GM23338 (cell line): ENCODE results near the gene TMEM131L. TPM values are rescaled to one million over a fixed set of nuclear protein-coding genes. Genes with fewer than 3 reads are reported as not detected.

Experiments used
- ATAC-seq: fragments of 200-7000 bp; cut with Tn5 transposase; 3 replicates; pipeline ENCODE4 v1.9.1; 2020
- DNase-seq: peaks from one replicate; pipeline ENCODE4 v3.0.0-alpha.2; 2015; ENCODE audit warnings: low spot score
- H2AFZ ChIP-seq: fragments of 200-600 bp; sonication (generic); 2 replicates; pipeline ENCODE4 v1.8.0; 2016; ENCODE audit warnings: antibody characterized with exemption, mild to moderate bottlenecking, moderate library complexity
- H3F3A ChIP-seq: fragments of 200-600 bp; sonication (generic); replicated peaks from 2 replicates; pipeline ENCODE4 v1.8.0; 2017; ENCODE audit warnings: antibody characterized with exemption, mixed run types, low read depth
- H3K27ac ChIP-seq: fragments of 200-600 bp; sonication (generic); 2 replicates; pipeline ENCODE4 v1.6.1; 2016; ENCODE audit warnings: low read depth
- H3K27me3 ChIP-seq: fragments of 200-600 bp; sonication (generic); 2 replicates; pipeline ENCODE4 v1.8.0; 2016; ENCODE audit warnings: mild to moderate bottlenecking, mixed run types, moderate library complexity; ENCODE audit not compliant: insufficient read depth
- H3K36me3 ChIP-seq: fragments of 200-600 bp; sonication (generic); 2 replicates; pipeline ENCODE4 v1.8.0; 2016; ENCODE audit warnings: mild to moderate bottlenecking; ENCODE audit not compliant: insufficient read depth
- H3K4me1 ChIP-seq: fragments of 200-600 bp; sonication (generic); 2 replicates; pipeline ENCODE4 v1.8.0; 2016; ENCODE audit warnings: mild to moderate bottlenecking, moderate library complexity; ENCODE audit not compliant: insufficient read depth
- H3K4me2 ChIP-seq: fragments of 200-600 bp; sonication (generic); 2 replicates; pipeline ENCODE4 v1.7.1; 2017; ENCODE audit warnings: mixed run types
- H3K4me3 ChIP-seq: fragments of 200-600 bp; sonication (generic); 2 replicates; pipeline ENCODE4 v1.6.1; 2016; ENCODE audit warnings: mixed run types
- H3K79me2 ChIP-seq: fragments of 200-600 bp; sonication (generic); replicated peaks from 2 replicates; pipeline ENCODE4 v1.8.0; 2017; ENCODE audit warnings: mild to moderate bottlenecking; ENCODE audit not compliant: insufficient read depth
- H3K9me2 ChIP-seq: fragments of 200-600 bp; sonication (generic); 2 replicates; pipeline ENCODE4 v1.8.0; 2017; ENCODE audit not compliant: insufficient read depth
- H4K20me1 ChIP-seq: fragments of 200-600 bp; sonication (generic); replicated peaks from 2 replicates; pipeline ENCODE4 v1.8.0; 2017; ENCODE audit warnings: mild to moderate bottlenecking; ENCODE audit not compliant: insufficient read depth
- H3K27ac Mint-ChIP-seq: 2 replicates; pipeline ENCODE4 v1.8.0; 2020; ENCODE audit warnings: inconsistent platforms, mild to moderate bottlenecking, moderate library complexity, mixed read lengths
- H3K27me3 Mint-ChIP-seq: 3 replicates; pipeline ENCODE4 v1.8.0; 2022; ENCODE audit warnings: low read depth, mild to moderate bottlenecking, moderate library complexity, mixed read lengths, inconsistent platforms; ENCODE audit not compliant: insufficient read depth, poor library complexity
- H3K36me3 Mint-ChIP-seq: 3 replicates; pipeline ENCODE4 v1.8.0; 2021; ENCODE audit warnings: low read depth, mild to moderate bottlenecking, inconsistent platforms, moderate library complexity, mixed read lengths
- H3K4me1 Mint-ChIP-seq: 3 replicates; pipeline ENCODE4 v1.8.0; 2020; ENCODE audit warnings: mild to moderate bottlenecking, inconsistent platforms, mixed read lengths
- H3K4me3 Mint-ChIP-seq: 3 replicates; pipeline ENCODE4 v1.8.0; 2021; ENCODE audit warnings: moderate library complexity, mild to moderate bottlenecking, inconsistent platforms, mixed read lengths
- H3K9me3 Mint-ChIP-seq: 3 replicates; pipeline ENCODE4 v1.8.0; 2020; ENCODE audit warnings: moderate library complexity, mild to moderate bottlenecking, inconsistent platforms, mixed read lengths
- CREB1 ChIP-seq: fragments of 250-450 bp; sonication (Bioruptor Pico); IDR thresholded peaks from 2 replicates; pipeline ENCODE4 v1.5.0; 2020; ENCODE audit warnings: low read depth, mild to moderate bottlenecking, moderate library complexity
- CTCF ChIP-seq, 2 experiments: fragments of 200-600 bp in 1 of 2; sonication (generic) in 1 of 2; conservative IDR thresholded peaks; 2 replicates each; pipeline versions ENCODE4 v1.5.1 to v1.6.1; 2016 to 2017; ENCODE audit warnings: antibody characterized with exemption in 2 of 2, low read depth in 2 of 2, mild to moderate bottlenecking in 2 of 2, moderate library complexity in 1 of 2
- EZH2 ChIP-seq: fragments of 200-600 bp; sonication (generic); IDR thresholded peaks from one replicate; pipeline ENCODE4 v1.8.0; 2017; ENCODE audit warnings: antibody characterized with exemption, mild to moderate bottlenecking, low read depth; ENCODE audit not compliant: unreplicated experiment
- EZH2phosphoT487 ChIP-seq: fragments of 200-600 bp; sonication (generic); IDR thresholded peaks from one replicate; pipeline ENCODE4 v1.8.1; 2018; ENCODE audit warnings: antibody characterized with exemption; ENCODE audit not compliant: unreplicated experiment
- JUNB ChIP-seq: IDR thresholded peaks from one replicate; pipeline ENCODE4 v1.6.1; 2016; ENCODE audit warnings: antibody characterized with exemption; ENCODE audit not compliant: unreplicated experiment
- NANOG ChIP-seq: IDR thresholded peaks from 2 replicates; pipeline ENCODE4 v1.6.1; 2016; ENCODE audit warnings: antibody characterized with exemption, borderline replicate concordance
- POLR2AphosphoS5 ChIP-seq: IDR thresholded peaks from 2 replicates; pipeline ENCODE4 v1.6.1; 2016; ENCODE audit warnings: antibody characterized with exemption, low read depth
- STAT1 ChIP-seq: IDR thresholded peaks from one replicate; pipeline ENCODE4 v1.6.1; 2016; ENCODE audit warnings: antibody characterized with exemption; ENCODE audit not compliant: unreplicated experiment
- ZNF114 ChIP-seq: fragments of 250-450 bp; sonication (Bioruptor Pico); IDR thresholded peaks from 2 replicates; pipeline ENCODE4 v1.5.0; 2020; ENCODE audit warnings: mild to moderate bottlenecking, moderate library complexity
- ZNF331 ChIP-seq: fragments of 250-450 bp; sonication (Bioruptor Pico); IDR thresholded peaks from 2 replicates; pipeline ENCODE4 v1.5.0; 2020; ENCODE audit warnings: low read depth, mild to moderate bottlenecking, moderate library complexity
- polyA plus RNA-seq: library from polyadenylated mRNA; unstranded; fragments of >200 nt; fragmentation: Nextera tagmentation; extraction: Ambion mirVana; gene quantifications from 2 replicates; pipeline ENCODE4 v1.2.1, GENCODE V29; 2016
- total RNA-seq: library from RNA; depleted of rRNA; stranded (reverse); fragments of >200 nt; shearing (Covaris generic); gene quantifications from 2 replicates; pipeline ENCODE4 v1.2.3, GENCODE V29; 2014
- TF ChIP-seq, protein P1 (sequence below): IDR thresholded peaks from one replicate; pipeline ENCODE4 v1.6.1; 2018; ENCODE audit warnings: antibody characterized with exemption; ENCODE audit not compliant: unreplicated experiment
- TF ChIP-seq, protein P2 (sequence below): IDR thresholded peaks from 2 replicates; pipeline ENCODE4 v1.6.1; 2016; ENCODE audit warnings: antibody characterized with exemption
- TF ChIP-seq, protein P3 (sequence below): fragments of 250-450 bp; sonication (Bioruptor Pico); IDR thresholded peaks from 2 replicates; pipeline ENCODE4 v1.5.0; 2020; ENCODE audit warnings: mild to moderate bottlenecking, moderate library complexity

The TMEM131L gene
- total and polyA plus RNA-seq, 2 experiments from 2014 or later, result 11.1 to 32.2 TPM

GRCh38 chr4:153572609-153573008, 106.4 kb downstream of the TMEM131L start (continued):
- no peak for TF ChIP-seq EZH2phosphoT487
- TF ChIP-seq ZNF114 (CRISPR knock-in tag), result no peak
- TF ChIP-seq STAT1, result no peak

GRCh38 chr4:153573221-153573620, 107.1 kb downstream of the TMEM131L start:
- Mint-ChIP-seq H3K9me3 (no peaks in the 10 kb centered on the region), H3K4me3 (no peak overlapping the region), H3K27ac (no peak overlapping the region), H3K27me3 (peaks cover 1% of the 10 kb centered on the region), H3K36me3 (peaks cover 4% of the 10 kb centered on the region; the same call in 1 of the 3 replicates), H3K4me1 (peaks cover 11% of the 10 kb centered on the region; the same call in 2 of the 3 replicates)
- H3K36me3 ChIP-seq, result no peaks in the 10 kb centered on the region
- H3K4me3 ChIP-seq, result no peak overlapping the region
- DNase-seq (no peak), ATAC-seq (no peak)
- H3K4me2 ChIP-seq, result no peak overlapping the region
- no peaks in the 10 kb centered on the region for H3K27me3 ChIP-seq
- no peaks in the 10 kb centered on the region for H3K9me2 ChIP-seq
- TF ChIP-seq NANOG (no peak), EZH2phosphoT487 (no peak), JUNB (no peak), POLR2AphosphoS5 (no peak), STAT1 (no peak), CTCF (conservative IDR thresholded peaks at IDR 0.05; ENCODE audit: low read depth in 2 of 2) (no peak), ZNF114 (CRISPR knock-in tag) (no peak), ZNF331 (no peak), EZH2 (no peak), CREB1 (CRISPR knock-in tag) (no peak)
- TF ChIP-seq, protein P1, sequence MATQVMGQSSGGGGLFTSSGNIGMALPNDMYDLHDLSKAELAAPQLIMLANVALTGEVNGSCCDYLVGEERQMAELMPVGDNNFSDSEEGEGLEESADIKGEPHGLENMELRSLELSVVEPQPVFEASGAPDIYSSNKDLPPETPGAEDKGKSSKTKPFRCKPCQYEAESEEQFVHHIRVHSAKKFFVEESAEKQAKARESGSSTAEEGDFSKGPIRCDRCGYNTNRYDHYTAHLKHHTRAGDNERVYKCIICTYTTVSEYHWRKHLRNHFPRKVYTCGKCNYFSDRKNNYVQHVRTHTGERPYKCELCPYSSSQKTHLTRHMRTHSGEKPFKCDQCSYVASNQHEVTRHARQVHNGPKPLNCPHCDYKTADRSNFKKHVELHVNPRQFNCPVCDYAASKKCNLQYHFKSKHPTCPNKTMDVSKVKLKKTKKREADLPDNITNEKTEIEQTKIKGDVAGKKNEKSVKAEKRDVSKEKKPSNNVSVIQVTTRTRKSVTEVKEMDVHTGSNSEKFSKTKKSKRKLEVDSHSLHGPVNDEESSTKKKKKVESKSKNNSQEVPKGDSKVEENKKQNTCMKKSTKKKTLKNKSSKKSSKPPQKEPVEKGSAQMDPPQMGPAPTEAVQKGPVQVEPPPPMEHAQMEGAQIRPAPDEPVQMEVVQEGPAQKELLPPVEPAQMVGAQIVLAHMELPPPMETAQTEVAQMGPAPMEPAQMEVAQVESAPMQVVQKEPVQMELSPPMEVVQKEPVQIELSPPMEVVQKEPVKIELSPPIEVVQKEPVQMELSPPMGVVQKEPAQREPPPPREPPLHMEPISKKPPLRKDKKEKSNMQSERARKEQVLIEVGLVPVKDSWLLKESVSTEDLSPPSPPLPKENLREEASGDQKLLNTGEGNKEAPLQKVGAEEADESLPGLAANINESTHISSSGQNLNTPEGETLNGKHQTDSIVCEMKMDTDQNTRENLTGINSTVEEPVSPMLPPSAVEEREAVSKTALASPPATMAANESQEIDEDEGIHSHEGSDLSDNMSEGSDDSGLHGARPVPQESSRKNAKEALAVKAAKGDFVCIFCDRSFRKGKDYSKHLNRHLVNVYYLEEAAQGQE, result no peak
- TF ChIP-seq, protein P2, sequence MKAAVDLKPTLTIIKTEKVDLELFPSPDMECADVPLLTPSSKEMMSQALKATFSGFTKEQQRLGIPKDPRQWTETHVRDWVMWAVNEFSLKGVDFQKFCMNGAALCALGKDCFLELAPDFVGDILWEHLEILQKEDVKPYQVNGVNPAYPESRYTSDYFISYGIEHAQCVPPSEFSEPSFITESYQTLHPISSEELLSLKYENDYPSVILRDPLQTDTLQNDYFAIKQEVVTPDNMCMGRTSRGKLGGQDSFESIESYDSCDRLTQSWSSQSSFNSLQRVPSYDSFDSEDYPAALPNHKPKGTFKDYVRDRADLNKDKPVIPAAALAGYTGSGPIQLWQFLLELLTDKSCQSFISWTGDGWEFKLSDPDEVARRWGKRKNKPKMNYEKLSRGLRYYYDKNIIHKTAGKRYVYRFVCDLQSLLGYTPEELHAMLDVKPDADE, result no peak
- TF ChIP-seq, protein P3, sequence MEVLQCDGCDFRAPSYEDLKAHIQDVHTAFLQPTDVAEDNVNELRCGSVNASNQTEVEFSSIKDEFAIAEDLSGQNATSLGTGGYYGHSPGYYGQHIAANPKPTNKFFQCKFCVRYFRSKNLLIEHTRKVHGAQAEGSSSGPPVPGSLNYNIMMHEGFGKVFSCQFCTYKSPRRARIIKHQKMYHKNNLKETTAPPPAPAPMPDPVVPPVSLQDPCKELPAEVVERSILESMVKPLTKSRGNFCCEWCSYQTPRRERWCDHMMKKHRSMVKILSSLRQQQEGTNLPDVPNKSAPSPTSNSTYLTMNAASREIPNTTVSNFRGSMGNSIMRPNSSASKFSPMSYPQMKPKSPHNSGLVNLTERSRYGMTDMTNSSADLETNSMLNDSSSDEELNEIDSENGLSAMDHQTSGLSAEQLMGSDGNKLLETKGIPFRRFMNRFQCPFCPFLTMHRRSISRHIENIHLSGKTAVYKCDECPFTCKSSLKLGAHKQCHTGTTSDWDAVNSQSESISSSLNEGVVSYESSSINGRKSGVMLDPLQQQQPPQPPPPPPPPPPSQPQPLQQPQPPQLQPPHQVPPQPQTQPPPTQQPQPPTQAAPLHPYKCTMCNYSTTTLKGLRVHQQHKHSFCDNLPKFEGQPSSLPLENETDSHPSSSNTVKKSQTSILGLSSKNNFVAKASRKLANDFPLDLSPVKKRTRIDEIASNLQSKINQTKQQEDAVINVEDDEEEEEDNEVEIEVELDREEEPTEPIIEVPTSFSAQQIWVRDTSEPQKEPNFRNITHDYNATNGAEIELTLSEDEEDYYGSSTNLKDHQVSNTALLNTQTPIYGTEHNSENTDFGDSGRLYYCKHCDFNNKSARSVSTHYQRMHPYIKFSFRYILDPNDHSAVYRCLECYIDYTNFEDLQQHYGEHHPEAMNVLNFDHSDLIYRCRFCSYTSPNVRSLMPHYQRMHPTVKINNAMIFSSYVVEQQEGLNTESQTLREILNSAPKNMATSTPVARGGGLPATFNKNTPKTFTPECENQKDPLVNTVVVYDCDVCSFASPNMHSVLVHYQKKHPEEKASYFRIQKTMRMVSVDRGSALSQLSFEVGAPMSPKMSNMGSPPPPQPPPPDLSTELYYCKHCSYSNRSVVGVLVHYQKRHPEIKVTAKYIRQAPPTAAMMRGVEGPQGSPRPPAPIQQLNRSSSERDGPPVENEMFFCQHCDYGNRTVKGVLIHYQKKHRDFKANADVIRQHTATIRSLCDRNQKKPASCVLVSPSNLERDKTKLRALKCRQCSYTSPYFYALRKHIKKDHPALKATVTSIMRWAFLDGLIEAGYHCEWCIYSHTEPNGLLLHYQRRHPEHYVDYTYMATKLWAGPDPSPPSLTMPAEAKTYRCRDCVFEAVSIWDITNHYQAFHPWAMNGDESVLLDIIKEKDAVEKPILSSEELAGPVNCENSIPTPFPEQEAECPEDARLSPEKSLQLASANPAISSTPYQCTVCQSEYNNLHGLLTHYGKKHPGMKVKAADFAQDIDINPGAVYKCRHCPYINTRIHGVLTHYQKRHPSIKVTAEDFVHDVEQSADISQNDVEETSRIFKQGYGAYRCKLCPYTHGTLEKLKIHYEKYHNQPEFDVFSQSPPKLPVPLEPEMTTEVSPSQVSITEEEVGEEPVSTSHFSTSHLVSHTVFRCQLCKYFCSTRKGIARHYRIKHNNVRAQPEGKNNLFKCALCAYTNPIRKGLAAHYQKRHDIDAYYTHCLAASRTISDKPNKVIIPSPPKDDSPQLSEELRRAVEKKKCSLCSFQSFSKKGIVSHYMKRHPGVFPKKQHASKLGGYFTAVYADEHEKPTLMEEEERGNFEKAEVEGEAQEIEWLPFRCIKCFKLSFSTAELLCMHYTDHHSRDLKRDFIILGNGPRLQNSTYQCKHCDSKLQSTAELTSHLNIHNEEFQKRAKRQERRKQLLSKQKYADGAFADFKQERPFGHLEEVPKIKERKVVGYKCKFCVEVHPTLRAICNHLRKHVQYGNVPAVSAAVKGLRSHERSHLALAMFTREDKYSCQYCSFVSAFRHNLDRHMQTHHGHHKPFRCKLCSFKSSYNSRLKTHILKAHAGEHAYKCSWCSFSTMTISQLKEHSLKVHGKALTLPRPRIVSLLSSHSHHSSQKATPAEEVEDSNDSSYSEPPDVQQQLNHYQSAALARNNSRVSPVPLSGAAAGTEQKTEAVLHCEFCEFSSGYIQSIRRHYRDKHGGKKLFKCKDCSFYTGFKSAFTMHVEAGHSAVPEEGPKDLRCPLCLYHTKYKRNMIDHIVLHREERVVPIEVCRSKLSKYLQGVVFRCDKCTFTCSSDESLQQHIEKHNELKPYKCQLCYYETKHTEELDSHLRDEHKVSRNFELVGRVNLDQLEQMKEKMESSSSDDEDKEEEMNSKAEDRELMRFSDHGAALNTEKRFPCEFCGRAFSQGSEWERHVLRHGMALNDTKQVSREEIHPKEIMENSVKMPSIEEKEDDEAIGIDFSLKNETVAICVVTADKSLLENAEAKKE, result no peak
- peaks cover 9% of the 10 kb centered on the region; the same call in 1 of the 2 replicates for H4K20me1 ChIP-seq
- peaks cover 4% of the 10 kb centered on the region; the same call in 1 of the 2 replicates for H3K4me1 ChIP-seq
- H3K79me2 ChIP-seq, result no peaks in the 10 kb centered on the region; the same call in none of the 2 replicates
- H3F3A ChIP-seq, result no peaks in the 10 kb centered on the region
- H3K27ac ChIP-seq, result no peak overlapping the region
- no peak overlapping the region for H2AFZ ChIP-seq
